Measurements from ENCODE around the gene IZUMO4.
"Not testable (repeated sequence)": the region's sequence is repeated elsewhere in the genome, so short reads cannot be mapped to it uniquely, and the experiment has no call there.

Gene IZUMO4

DNA sequence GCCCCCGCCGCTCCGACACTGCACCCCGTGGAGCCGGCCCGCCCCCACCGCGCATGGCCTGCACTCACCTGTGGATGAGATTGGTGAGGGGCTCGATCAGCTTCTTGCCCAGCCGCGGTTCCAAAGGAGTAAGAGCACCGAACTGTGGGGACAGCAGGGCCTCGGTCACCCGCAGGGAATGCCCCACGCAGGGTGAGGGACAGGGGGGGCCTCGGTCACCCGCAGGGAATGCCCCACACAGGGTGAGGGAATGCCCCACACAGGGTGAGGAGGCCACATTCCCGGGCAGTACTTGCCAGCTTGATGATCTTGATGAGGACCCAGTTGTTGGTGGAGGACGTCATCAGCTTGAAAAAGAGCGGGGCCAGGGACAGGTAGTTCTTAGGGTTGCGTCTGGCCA lies 32.3 kb downstream of the IZUMO4 start:
- DNase-seq = no peak

DNA sequence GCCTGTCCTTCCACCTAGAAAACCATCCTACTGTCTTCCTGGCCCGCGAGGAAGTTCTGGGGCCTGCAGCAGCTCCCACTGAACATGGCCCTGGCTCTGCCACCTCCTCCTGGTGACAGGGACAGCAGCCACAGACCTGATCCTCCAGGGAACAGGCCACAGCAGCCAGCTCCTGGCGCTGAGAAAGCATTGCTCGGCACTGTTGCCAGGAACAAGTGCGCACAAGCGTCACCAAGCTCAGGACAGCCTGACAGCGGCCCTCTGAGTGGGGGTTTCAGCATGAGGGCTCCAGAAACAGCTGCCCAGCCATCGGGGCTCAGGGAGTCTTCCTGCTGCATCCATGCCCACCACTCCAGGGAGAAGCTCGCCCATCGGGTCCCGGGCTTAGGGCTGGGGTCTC lies 32.8 kb downstream of the IZUMO4 start:
- DNase-seq = no peak

DNA sequence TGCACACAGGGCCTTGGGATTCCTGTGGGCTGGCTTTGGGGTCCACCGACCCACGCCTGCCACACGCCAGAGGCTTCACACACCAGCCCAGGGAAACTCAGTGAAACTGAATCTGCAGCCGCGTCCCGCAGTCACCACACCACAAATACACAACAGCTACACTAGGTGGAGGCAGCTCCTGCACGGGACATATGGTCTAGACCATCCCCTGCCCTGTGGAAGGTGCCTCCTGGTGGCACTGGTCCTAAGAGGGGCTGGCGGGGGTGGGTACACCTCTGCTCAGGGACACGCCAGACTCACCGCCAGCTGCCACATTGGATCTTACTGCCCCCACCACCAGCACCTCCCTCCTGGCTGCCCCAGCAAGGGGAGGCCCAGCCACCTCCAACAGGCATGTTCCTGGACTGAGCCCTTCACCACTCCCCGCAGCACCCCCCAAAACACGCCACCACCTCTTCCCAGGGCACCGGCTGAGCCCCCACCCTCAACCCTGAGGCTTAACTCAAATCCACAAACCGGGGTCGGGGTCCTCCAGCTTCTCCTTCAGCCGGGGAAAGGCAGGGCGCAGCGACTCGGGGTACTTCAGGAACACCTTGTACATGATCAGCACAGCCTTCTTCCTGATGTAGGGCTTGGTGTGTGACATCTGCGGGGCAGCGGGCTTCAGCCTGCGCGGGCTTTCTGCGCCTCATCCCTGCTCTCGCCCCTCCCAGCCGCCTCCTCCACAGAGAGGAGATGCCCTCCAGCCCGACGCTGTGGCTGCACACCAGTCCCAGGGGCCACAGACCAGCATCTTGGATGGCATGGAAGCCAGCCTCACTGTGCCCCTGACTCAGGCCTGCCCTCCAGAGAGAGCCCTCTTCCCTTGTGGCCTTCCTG lies 33.4 kb downstream of the IZUMO4 start:
- DNase-seq = no peak

DNA sequence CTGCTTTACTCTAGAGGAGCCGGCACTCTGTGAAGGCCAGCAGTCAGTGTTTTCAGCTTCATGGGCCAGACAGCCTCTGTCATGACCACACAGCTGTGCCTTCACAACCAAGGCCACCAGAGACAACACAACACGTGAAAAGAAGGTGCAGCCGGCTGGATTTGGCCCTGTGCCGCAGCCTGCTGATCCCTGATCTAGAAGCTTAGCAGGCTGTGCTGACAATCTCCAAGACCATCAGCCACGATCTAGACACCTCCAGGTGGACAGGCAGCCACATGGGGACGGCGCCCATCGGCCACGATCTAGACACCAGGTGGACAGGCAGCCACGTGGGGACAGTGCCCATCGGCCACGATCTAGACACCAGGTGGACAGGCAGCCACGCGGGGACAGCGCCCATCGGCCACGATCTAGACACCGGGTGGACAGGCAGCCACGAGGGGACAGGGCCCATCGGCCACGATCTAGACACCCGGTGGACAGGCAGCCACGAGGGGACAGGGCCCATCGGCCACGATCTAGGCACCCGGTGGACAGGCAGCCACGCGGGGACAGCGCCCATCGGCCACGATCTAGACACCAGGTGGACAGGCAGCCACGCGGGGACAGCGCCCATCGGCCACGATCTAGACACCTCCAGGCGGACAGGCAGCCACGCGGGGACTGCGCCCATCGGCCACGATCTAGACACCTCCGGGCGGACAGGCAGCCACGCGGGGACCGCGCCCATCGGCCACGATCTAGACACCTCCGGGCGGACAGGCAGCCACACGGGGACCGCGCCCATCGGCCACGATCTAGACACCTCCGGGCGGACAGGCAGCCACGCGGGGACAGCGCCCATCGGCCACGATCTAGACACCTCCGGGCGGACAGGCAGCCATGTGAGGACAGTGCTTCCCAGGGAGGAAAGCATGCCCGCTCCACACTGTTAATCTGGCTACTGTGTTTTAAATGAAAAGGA lies 34.6 kb downstream of the IZUMO4 start:
- not testable (repeated sequence) for DNase-seq

DNA sequence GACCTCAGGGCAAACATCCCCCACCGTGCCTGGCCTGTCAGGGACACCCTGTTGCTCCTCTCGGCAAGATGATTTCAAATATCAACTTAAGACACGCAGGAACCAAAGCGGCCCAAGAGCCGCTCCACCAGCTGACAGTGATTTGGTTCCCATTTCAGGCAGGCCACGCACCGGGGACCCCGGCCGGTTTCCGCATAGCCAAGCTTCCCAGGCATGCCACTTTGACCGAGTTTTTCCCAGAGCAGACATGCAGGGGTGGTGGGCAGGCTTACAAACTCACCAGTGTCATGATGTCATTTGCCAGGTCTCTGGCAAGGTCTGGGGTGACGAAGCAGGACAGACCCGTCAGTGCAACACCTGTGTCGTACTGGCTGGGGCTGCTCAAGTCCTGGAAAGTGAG lies 35.5 kb downstream of the IZUMO4 start:
- DNase-seq = no peak

DNA sequence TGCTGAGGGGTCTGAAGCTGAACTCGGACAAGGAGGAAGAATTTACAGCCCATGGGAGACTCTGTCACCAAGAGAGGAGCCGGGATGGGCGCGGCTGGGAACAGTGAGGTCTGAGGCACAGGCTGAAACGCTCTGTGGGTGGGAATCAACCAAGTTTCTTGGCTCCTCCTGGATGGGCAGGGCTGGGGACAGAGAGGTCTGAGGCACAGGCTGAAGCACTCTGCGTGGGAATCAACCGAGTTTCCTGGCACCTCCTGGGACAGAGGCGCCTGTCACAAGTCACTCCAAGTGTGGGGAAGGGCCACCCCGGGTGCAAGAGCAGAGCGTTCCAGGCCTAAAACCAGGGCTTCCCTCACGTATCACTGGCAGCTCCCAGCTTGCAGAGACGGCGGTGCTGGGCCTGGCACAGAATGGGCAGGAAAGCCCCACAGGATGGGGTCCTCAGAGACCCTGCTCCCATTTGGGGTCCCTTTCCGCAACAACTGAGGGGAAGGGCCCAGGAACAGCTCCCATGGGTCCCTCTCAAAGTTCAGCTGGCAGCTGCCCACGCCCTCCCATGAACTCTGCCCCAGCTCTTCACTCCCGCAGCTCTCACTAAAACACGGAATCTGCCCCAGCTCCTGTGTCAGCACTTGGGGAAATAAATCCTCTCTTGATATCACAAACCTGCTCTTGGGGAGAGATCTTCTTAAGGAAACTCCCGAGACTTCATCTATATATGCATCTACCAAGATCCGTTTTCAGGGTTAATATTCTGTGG lies 36.2 kb downstream of the IZUMO4 start:
- DNase-seq = no peak

DNA sequence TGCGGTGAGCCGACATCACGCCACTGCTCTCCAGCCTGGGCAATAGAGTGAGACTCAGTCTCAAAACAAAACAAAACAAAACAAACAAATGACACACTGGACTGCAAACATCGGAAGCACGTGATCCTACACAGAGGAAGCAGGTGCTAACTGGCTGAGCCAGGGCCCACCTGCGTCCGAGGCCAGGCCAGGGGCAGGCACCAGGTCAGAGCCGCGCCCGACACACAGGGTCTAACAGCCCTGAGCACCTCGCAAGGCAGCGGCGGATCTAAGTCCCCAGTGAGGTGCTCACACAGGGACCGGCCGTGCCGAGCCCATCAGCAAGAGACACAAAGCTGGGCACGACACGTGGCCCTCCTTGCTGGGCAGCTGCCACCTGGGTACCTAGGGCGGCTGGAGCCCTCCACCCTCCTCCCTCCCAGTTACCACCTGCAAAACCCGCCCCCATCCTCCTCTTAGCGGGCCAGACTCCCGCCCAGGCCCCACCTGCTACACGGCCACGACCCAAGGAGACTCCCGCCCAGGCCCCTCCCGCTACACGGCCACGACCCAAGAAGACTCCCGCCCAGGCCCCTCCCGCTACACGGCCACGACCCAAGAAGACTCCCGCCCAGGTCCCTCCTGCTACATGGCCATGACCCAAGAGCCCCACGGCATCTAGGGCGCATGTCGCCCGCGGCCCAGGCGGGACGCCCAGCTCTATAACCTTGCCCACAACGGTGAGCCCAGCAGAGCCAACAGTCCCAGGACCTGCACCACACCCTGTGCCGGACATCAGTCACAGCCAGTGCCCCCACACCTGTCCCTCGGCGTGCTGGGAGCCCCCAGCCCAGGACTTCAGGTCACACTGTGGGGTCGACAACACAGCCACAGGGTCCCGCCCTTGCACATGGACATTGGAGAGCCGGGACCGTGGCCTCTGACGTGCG lies 39.0 kb downstream of the IZUMO4 start:
- DNase-seq = no peak

DNA sequence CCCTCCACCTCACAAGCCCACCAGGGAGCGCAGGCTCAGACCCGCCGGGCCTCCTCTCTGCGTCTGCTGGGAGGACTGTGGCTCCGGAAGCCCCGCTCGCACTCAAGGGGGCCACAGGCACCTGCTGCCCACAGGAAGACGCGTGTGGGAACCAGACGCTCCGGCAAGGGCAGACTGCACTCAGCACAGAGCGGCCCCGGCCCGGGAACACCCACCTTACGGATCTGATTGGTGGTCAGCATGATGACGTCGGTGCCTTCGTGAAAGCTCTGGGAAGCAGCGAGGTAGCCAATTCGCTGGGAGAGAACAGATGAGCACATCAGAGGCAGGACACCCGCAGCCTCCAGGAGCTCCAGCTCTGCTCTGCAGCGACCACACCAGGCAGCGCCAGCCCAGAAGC lies 40.1 kb downstream of the IZUMO4 start:
- no peak for DNase-seq

DNA sequence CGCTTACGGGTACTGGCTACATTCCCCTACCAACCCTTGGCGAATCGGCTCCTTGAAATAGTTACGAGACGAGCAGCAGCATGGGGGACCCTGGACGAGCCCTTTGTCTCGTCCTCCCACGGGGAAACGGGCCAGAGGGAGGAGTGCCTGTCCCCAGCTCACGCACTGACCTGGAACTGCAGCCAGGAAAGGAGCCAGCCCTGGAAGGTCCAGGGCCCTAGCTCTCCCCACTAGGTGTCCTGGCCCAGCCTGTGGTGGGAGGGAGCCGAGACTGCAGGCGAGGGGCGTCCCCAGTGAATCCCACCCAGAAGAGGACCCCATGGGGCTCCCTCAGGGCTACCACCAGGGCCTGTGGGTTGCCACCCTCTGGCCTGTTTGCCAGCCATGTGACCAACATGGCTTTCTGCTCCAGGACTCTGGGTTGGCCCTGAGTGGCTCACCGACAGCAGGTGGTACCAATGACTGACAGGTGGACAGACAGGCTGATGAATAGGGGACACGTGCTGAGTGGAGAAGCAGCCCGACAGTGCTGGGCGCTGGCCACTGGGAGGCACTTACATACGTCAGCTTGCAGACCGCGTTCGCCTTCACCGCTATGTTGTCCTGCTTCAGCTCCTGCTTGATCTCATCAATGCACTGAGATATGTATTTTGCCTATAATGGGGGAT lies 41.5 kb downstream of the IZUMO4 start:
- DNase-seq = no peak

DNA sequence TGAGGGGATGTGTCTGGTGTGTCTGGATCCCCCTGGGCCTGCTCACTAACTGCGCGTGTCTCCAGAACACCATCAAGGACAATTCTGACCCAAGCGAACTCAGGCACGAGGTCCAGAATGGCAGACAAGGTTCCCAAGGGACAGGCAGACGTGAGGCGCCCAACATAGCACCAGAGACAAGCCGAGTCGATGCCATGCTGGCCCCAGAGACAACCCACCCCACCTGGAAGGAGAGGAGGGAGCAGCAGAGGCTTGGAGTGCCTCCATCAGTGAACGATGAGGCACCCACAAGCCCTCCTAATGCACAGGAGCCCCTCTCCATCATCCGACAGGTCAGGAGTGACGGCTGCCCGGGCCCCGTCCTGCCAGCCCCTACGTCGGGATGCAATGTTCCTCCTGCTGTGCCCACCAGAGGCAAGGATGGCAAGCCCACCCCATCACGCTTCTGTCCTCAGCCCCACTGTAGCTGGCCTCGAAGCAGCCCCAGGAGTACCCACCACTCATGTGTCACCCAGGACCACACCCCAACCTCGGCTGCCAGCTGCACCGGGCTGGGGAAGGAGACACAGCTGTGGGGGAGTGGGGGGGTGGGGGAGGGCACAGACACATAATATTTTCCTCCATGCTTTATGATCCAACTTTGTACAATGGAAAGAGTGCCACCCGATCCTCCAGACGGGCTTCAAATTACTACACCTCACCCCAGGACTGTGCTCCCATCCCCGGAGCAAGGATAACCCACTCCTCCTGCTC lies 42.8 kb downstream of the IZUMO4 start:
- DNase-seq = no peak

DNA sequence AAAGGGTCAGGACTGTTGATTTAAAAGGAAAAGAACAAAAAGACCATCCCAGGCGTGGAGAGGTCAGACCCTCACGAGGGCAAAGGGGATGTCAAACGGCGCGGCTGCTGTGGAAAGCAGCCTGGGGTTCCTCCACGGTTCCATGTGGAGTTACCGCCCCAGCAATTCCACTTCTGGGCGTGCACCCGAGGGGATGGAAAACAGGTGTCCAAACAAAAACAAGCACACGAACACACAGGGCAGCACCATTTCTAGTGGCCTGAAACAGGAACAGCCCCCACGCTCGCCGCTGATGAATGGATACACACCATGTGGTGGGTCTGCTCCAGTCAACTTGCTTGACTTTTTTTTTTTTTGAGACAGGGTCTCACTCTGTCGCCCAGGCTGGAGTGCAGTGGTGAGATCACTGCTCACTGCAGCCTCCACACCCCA lies 43.4 kb downstream of the IZUMO4 start:
- DNase-seq = no peak

DNA sequence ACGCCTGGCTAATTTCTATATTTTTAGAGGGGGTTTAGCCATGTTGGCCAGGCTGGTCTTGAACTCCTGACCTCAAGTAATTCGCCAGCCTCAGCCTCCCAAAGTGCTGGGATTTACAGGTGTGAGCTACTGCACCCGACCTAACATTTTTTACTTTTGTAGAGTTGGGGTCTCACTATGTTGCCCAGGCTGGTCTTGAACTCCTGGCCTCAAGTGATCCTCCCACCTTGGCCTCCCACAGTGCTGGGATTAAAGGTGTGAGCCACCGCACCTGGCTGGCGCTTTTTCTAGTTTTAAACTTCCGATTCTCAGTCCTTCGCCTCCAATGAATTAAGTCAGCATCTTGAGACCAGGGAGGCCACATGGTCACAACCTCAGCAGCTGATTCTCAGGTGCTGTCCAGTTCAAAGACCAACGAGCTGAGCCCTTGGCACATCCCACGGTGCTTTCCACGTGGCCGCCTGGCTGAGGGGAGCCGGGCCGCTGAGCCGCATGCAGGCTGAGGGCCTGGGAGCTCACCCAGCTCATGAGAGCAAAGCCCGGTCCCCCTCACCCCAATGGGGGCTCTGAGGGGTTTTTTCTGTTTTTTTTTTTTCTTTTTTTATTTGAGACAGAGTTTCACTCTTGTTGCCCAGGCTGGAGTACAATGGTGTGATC lies 45.6 kb downstream of the IZUMO4 start:
- DNase-seq = no peak

DNA sequence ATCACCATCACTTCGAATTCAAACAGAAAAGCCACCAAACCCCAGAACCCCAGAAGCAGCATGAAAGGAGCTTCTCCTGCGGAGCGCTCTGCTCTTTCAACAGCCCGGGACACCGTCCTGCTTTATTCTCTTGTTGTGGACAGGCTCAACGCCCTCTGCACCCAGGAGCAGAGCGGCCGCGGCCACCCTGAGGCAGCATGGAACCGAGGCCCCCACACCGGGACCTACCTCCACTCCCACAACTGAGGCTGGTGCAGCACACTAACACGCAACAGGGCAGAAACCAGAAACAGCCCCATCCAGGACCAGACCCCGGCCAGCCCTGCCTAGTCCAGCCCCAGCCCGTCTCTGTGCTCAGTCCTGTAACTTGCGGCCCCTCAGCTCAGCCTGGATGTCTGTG lies 47.5 kb downstream of the IZUMO4 start:
- no peak for DNase-seq

DNA sequence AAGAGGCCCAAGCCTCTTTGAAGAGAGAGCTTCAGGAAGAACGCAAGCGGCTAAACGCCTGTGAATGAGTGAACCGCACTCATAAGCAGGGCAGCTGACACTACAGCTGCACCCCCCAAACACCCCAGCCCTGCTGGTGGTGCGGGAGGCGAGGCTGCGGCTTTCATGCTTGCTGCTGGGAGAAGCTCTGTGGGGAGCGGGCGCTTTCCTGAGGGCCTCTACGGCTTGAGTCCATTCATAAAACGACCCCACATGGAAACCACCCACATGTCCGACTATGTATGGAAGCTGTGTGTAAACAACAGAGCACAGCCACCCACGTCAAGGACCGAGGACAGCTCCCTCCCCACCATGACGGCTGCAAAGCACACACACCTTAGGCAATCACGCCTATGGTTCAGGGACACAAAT lies 49.1 kb downstream of the IZUMO4 start:
- no peak for DNase-seq

DNA sequence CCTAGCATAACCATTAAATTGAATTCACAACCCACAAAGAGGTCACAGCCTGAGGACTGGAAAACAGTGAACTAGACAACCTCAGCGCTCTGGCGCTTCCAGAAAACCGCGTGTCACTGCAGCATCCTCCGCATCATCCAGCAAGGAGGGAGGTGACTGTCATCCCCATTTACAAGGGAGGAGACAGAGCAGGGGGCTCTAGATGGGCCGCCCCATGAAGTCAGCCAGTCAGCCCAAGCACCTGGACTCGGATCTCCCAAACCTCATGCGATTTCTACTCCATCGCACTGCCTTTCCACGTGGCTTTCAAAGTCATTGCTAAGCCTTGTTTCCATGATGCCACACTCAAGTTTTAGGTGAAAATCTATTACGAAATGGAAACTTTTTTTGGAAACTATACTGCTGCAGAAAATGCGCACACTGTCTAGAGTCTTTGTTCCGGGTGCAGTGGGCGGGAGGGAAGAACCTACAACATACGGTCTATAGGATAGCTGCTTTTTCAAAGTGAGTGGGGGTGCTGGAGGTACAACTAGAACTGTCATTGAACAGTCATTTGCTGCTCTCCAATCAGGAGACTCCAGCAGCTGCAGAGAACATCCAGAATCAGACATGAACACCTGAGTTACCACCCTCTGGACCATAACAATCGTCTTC lies 51.9 kb downstream of the IZUMO4 start:
- DNase-seq = no peak
